Neural progenitor cell (in vitro differentiated cells): ENCODE measurements around the gene SPHK1.

Experiments
- CTCF ChIP-seq: fragments of 200-600 bp; sonication (generic); IDR thresholded peaks from 2 replicates; pipeline ENCODE4 v1.5.1; 2017; ENCODE audit warnings: antibody characterized with exemption, mild to moderate bottlenecking
- EZH2 ChIP-seq: fragments of 200-600 bp; sonication (generic); IDR thresholded peaks from 2 replicates; pipeline ENCODE4 v1.6.1; 2017; ENCODE audit warnings: antibody characterized with exemption, mild to moderate bottlenecking, moderate library complexity
- EZH2phosphoT487 ChIP-seq: fragments of 200-600 bp; sonication (generic); IDR thresholded peaks from 2 replicates; pipeline ENCODE4 v1.6.1; 2017; ENCODE audit warnings: antibody characterized with exemption

- TF ChIP-seq CTCF, result no peak
- no peak for TF ChIP-seq EZH2
- TF ChIP-seq EZH2phosphoT487, result no peak
Observed at GRCh38 chr17:76369379-76369778, 15.0 kb upstream of the SPHK1 start.
